H1 (cell line): Measurements from ENCODE around the gene PRKAB2. TPM values are rescaled to one million over a fixed set of nuclear protein-coding genes. Genes with fewer than 3 reads are reported as not detected.

ENCODE experiments used
- CTCF ChIA-PET: fragments of 300-600 bp; sonication (Branson Sonifier 250); formaldehyde crosslinking; loops from one replicate; lab custom pipeline; 2021; ENCODE audit not compliant: partially characterized antibody; lab: Charles Lee
- POLR2A ChIA-PET: fragments of 300-600 bp; sonication (Branson Sonifier 250); formaldehyde crosslinking; loops from one replicate; lab custom pipeline; 2021; ENCODE audit warnings: inconsistent platforms; ENCODE audit not compliant: partially characterized antibody; lab: Charles Lee
- DNase-seq, 2 experiments: peaks; one replicate each; pipeline versions ENCODE4 v3.0.0 to v3.0.0-alpha.2; 2010 to 2022; ENCODE audit warnings: low spot score in 2 of 2, low read depth in 1 of 2, mixed read lengths in 1 of 2
- FAIRE-seq: peaks from 2 replicates; lab custom pipeline; 2011; peaks lifted over from hg19 to GRCh38; lab: Jason Lieb, UNC
- H2AFZ ChIP-seq: 2 replicates; pipeline ENCODE4 v1.8.1; 2012; ENCODE audit warnings: low read length, inconsistent platforms
- H2AK5ac ChIP-seq: 2 replicates; pipeline ENCODE4 v1.6.1; 2013; ENCODE audit warnings: low read depth, low read length
- H2BK120ac ChIP-seq: replicated peaks from 2 replicates; pipeline ENCODE3; 2013; ENCODE audit warnings: low read depth, low read length, inconsistent platforms
- H2BK12ac ChIP-seq: 2 replicates; pipeline ENCODE4 v1.6.1; 2013; ENCODE audit warnings: low read depth, low read length
- H2BK15ac ChIP-seq: 2 replicates; pipeline ENCODE4 v1.6.1; 2013; ENCODE audit warnings: low read length
- H2BK20ac ChIP-seq: 2 replicates; pipeline ENCODE4 v1.6.1; 2013; ENCODE audit warnings: low read length
- H2BK5ac ChIP-seq: 2 replicates; pipeline ENCODE4 v1.6.1; 2013; ENCODE audit warnings: low read depth, low read length
- H3K14ac ChIP-seq: 2 replicates; pipeline ENCODE4 v1.6.1; 2013; ENCODE audit warnings: inconsistent platforms; ENCODE audit not compliant: insufficient read length
- H3K18ac ChIP-seq: 2 replicates; pipeline ENCODE4 v1.6.1; 2013; ENCODE audit warnings: low read length; ENCODE audit errors: extremely low read depth
- H3K23ac ChIP-seq: 2 replicates; pipeline ENCODE4 v1.6.1; 2013; ENCODE audit warnings: inconsistent platforms; ENCODE audit not compliant: insufficient read length
- H3K23me2 ChIP-seq: 2 replicates; pipeline ENCODE4 v1.6.1; 2013; ENCODE audit warnings: low read depth, low read length
- H3K27ac ChIP-seq: 2 replicates; pipeline ENCODE4 v1.6.1; 2011; ENCODE audit warnings: low read depth, low read length, inconsistent platforms
- H3K27me3 ChIP-seq, 4 experiments: replicated peaks in 1 of 4; 1 replicate in 1 of 4; 2 replicates in 3 of 4; pipeline versions ENCODE4 v1.6.1 to v1.8.1; 2011 to 2013; ENCODE audit warnings: low read length in 3 of 4, mild to moderate bottlenecking in 3 of 4, inconsistent platforms in 2 of 4, mixed read lengths in 2 of 4, moderate library complexity in 1 of 4; ENCODE audit not compliant: control insufficient read depth in 3 of 4, insufficient read depth in 3 of 4; ENCODE audit errors: extremely low read depth in 1 of 4
- H3K36me3 ChIP-seq, 4 experiments: 2 replicates each; pipeline versions ENCODE4 v1.6.1 to v1.8.1; 2011 to 2013; ENCODE audit warnings: mild to moderate bottlenecking in 4 of 4, low read length in 3 of 4, moderate library complexity in 2 of 4, control low read depth in 1 of 4, inconsistent platforms in 1 of 4; ENCODE audit not compliant: insufficient read depth in 4 of 4, control insufficient read depth in 2 of 4
- H3K4ac ChIP-seq: replicated peaks from 2 replicates; pipeline ENCODE3; 2013; ENCODE audit warnings: low read length, low read depth, mixed read lengths, inconsistent platforms; ENCODE audit not compliant: insufficient read length
- H3K4me1 ChIP-seq, 4 experiments: replicated peaks in 1 of 4; 1 replicate in 1 of 4; 2 replicates in 3 of 4; pipeline versions ENCODE4 v1.6.1 to v1.8.1; 2011 to 2013; ENCODE audit warnings: low read length in 3 of 4, inconsistent platforms in 2 of 4, mixed read lengths in 1 of 4; ENCODE audit not compliant: insufficient read depth in 4 of 4, control insufficient read depth in 3 of 4
- H3K4me2 ChIP-seq, 2 experiments: 2 replicates each; pipeline versions ENCODE4 v1.6.1 to v1.8.1; 2011 to 2013; ENCODE audit warnings: low read depth in 2 of 2, low read length in 2 of 2, control low read depth in 1 of 2, inconsistent platforms in 1 of 2, mild to moderate bottlenecking in 1 of 2; ENCODE audit not compliant: insufficient read depth in 1 of 2
- H3K4me3 ChIP-seq, 4 experiments: fragments of 200-600, 300-600 bp in 1 of 4; sonication (generic), shearing (Covaris generic), sonication (Bioruptor Twin) in 1 of 4; 2 replicates each; pipeline versions ENCODE4 v1.5.1 to v1.8.1; 2011 to 2016; ENCODE audit warnings: low read length in 4 of 4, low read depth in 3 of 4, control low read depth in 2 of 4, inconsistent platforms in 2 of 4, mild to moderate bottlenecking in 2 of 4, mixed read lengths in 1 of 4, moderate library complexity in 1 of 4; ENCODE audit not compliant: insufficient read depth in 2 of 4; ENCODE audit errors: extremely low read depth in 1 of 4
- H3K56ac ChIP-seq: replicated peaks from 2 replicates; pipeline ENCODE3; 2013; ENCODE audit warnings: low read depth, mild to moderate bottlenecking, mixed read lengths, low read length, inconsistent platforms; ENCODE audit not compliant: insufficient read length
- H3K79me1 ChIP-seq: 2 replicates; pipeline ENCODE4 v1.6.1; 2013; ENCODE audit warnings: low read depth, low read length, control low read depth
- H3K79me2 ChIP-seq, 2 experiments: 2 replicates each; pipeline versions ENCODE4 v1.6.1 to v1.8.1; 2012 to 2013; ENCODE audit warnings: low read length in 2 of 2, mild to moderate bottlenecking in 2 of 2, inconsistent platforms in 1 of 2; ENCODE audit not compliant: insufficient read depth in 2 of 2, control insufficient read depth in 1 of 2
- H3K9ac ChIP-seq, 4 experiments: replicated peaks in 1 of 4; 1 replicate in 1 of 4; 2 replicates in 3 of 4; pipeline versions ENCODE4 v1.6.1 to v1.8.1; 2011 to 2013; ENCODE audit warnings: low read depth in 3 of 4, low read length in 3 of 4, control low read depth in 2 of 4, mild to moderate bottlenecking in 2 of 4, moderate library complexity in 2 of 4, inconsistent platforms in 1 of 4; ENCODE audit errors: extremely low read depth in 1 of 4
- H3K9me3 ChIP-seq, 2 experiments: 2 replicates each; pipeline versions ENCODE4 v1.6.1 to v1.8.1; 2012 to 2013; ENCODE audit warnings: mild to moderate bottlenecking in 2 of 2, moderate library complexity in 2 of 2, control low read depth in 1 of 2, inconsistent platforms in 1 of 2, low read depth in 1 of 2, low read length in 1 of 2, mixed read lengths in 1 of 2; ENCODE audit not compliant: insufficient read depth in 2 of 2
- H4K20me1 ChIP-seq, 2 experiments: replicated peaks in 1 of 2; 2 replicates each; pipeline versions ENCODE3 to v1.8.1; 2011 to 2013; ENCODE audit warnings: inconsistent platforms in 2 of 2, low read length in 2 of 2, mild to moderate bottlenecking in 1 of 2; ENCODE audit not compliant: insufficient read depth in 2 of 2, control insufficient read depth in 1 of 2
- H4K5ac ChIP-seq: 2 replicates; pipeline ENCODE4 v1.6.1; 2013; ENCODE audit warnings: low read length, low read depth, mixed read lengths, inconsistent platforms; ENCODE audit not compliant: insufficient read length
- H4K8ac ChIP-seq: 2 replicates; pipeline ENCODE4 v1.8.0; 2013; ENCODE audit warnings: mild to moderate bottlenecking, moderate library complexity, low read length, inconsistent platforms; ENCODE audit not compliant: insufficient read depth; ENCODE audit errors: extremely low read depth
- H4K91ac ChIP-seq: replicated peaks from 2 replicates; pipeline ENCODE3; 2013; ENCODE audit warnings: low read length, mixed read lengths, inconsistent platforms; ENCODE audit not compliant: insufficient read length
- BACH1 ChIP-seq: IDR thresholded peaks from 2 replicates; pipeline ENCODE4 v1.6.1; 2012; ENCODE audit warnings: low read length, improper control_type of control experiment
- BRCA1 ChIP-seq: IDR thresholded peaks from 2 replicates; pipeline ENCODE4 v1.6.1; 2012; ENCODE audit warnings: low read depth, low read length, improper control_type of control experiment
- CBX5 ChIP-seq: fragments of 300-800, 300-1000 bp; sonication (generic); IDR thresholded peaks from 2 replicates; pipeline ENCODE4 v1.7.1; 2016; ENCODE audit warnings: antibody characterized with exemption, low read length, low read depth
- CBX8 ChIP-seq: fragments of 300-800, 300-1000 bp; sonication (generic); IDR thresholded peaks from 2 replicates; pipeline ENCODE4 v1.7.1; 2016; ENCODE audit warnings: low read depth, low read length, borderline replicate concordance
- JUN ChIP-seq: IDR thresholded peaks from 2 replicates; pipeline ENCODE4 v1.6.1; 2011; ENCODE audit warnings: low read depth, mild to moderate bottlenecking, improper control_type of control experiment, low read length
- JUND ChIP-seq: IDR thresholded peaks from 2 replicates; pipeline ENCODE4 v1.6.1; 2011; ENCODE audit warnings: mild to moderate bottlenecking, improper control_type of control experiment, low read length
- KDM5A ChIP-seq: fragments of 200-600 bp; IDR thresholded peaks from 2 replicates; pipeline ENCODE4 v1.7.1; 2012; ENCODE audit warnings: mild to moderate bottlenecking, low read length, inconsistent platforms, mixed read lengths
- NRF1 ChIP-seq: IDR thresholded peaks from 2 replicates; pipeline ENCODE4 v1.6.1; 2011; ENCODE audit warnings: mild to moderate bottlenecking, low read depth, low read length, improper control_type of control experiment
- PHF8 ChIP-seq: fragments of 200-600 bp; sonication (generic); conservative IDR thresholded peaks from 2 replicates; pipeline ENCODE4 v1.7.1; 2012; ENCODE audit warnings: low read depth, mild to moderate bottlenecking, inconsistent platforms, low read length, moderate library complexity
- POU5F1 ChIP-seq: IDR thresholded peaks from 2 replicates; pipeline ENCODE4 v1.6.1; 2011; ENCODE audit warnings: low read depth, mild to moderate bottlenecking, low read length, moderate library complexity
- RAD21 ChIP-seq, 2 experiments: IDR thresholded peaks in 1 of 2; conservative IDR thresholded peaks in 1 of 2; 2 replicates each; pipeline ENCODE4 v1.6.1; 2011; ENCODE audit warnings: low read depth in 2 of 2, low read length in 2 of 2, improper control_type of control experiment in 1 of 2, inconsistent platforms in 1 of 2, mild to moderate bottlenecking in 1 of 2, moderate library complexity in 1 of 2
- SAP30 ChIP-seq: fragments of 300-600 bp; sonication (generic); IDR thresholded peaks from 2 replicates; pipeline ENCODE4 v1.7.1; 2012; ENCODE audit warnings: low read length, moderate library complexity, mild to moderate bottlenecking, inconsistent platforms; ENCODE audit not compliant: insufficient read depth, insufficient replicate concordance
- SP2 ChIP-seq: IDR thresholded peaks from 2 replicates; pipeline ENCODE4 v1.6.1; 2012; ENCODE audit warnings: mild to moderate bottlenecking, low read length, inconsistent platforms
- TAF7 ChIP-seq: optimal IDR thresholded peaks from 2 replicates; pipeline ENCODE3; 2011; ENCODE audit warnings: low read depth, mild to moderate bottlenecking, inconsistent platforms, low read length, moderate library complexity, borderline replicate concordance
- TEAD4 ChIP-seq: IDR thresholded peaks from 2 replicates; pipeline ENCODE4 v1.6.1; 2012; ENCODE audit warnings: low read depth, low read length, inconsistent platforms, mixed read lengths
- WGBS, 2 experiments: shearing (Covaris generic) in 1 of 2; methylation state at CpG; one replicate each; pipeline versions ENCODE4 v1.1.6 to v1.1.7; 2013 to 2015; ENCODE audit warnings: low lambda C conversion rate in 2 of 2, mixed read lengths in 2 of 2, inconsistent platforms in 1 of 2, low coverage in 1 of 2, missing lambda C conversion rate in 1 of 2; ENCODE audit not compliant: insufficient replicate concordance in 2 of 2, insufficient coverage in 1 of 2, insufficient read length in 1 of 2; ENCODE audit errors: extremely low coverage in 1 of 2, missing lambda C conversion rate in 1 of 2; 5-methylcytosine and 5-hydroxymethylcytosine counted together
- polyA plus RNA-seq, 7 experiments: library from polyadenylated mRNA; depleted of rRNA in 3 of 7; stranded (reverse) in 5 of 7; unstranded in 2 of 7; fragments of >200 nt in 5 of 7; fragments of 200-250 nt in 2 of 7; gene quantifications; 1 replicate in 5 of 7; 2 replicates in 1 of 7; 4 replicates in 1 of 7; pipeline versions ENCODE4 v1.2.1 to v1.2.3, GENCODE V29; 2011 to 2013; ENCODE audit warnings: missing spikeins in 2 of 7, mixed read lengths in 2 of 7
- total RNA-seq: library from RNA; stranded (reverse); fragmentation: NEBNext Ultra II Directional; extraction: Animal tissue kit (Norgen Biotek cat#: 25700); gene quantifications from 2 replicates; pipeline ENCODE4 v1.2.1, GENCODE V29; 2021

PRKAB2 gene
- total and polyA plus RNA-seq, 2 of the 8 experiments (the other 6 are each of a cell fraction or from before 2014, with no cell fraction given), result 15.0 to 18.9 TPM

- Histone ChIP-seq H3K4me3 (no peak overlapping the region), H3K9ac (no peak overlapping the region), H3K79me2 (no peaks in the 10 kb centered on the region), H2BK15ac (no peak overlapping the region), H3K79me1 (no peaks in the 10 kb centered on the region), H3K23me2 (no peaks in the 10 kb centered on the region), H3K9me3 (no peaks in the 10 kb centered on the region), H3K56ac (no peak overlapping the region), H4K5ac (no peak overlapping the region), H3K23ac (no peak overlapping the region), H2BK12ac (no peak overlapping the region), H3K36me3 (no peaks in the 10 kb centered on the region), H3K4ac (no peak overlapping the region), H3K14ac (no peak overlapping the region), H2AFZ (no peak overlapping the region), H3K18ac (no peak overlapping the region), H3K4me1 (no peaks in the 10 kb centered on the region), H4K91ac (no peak overlapping the region), H2BK120ac (no peak overlapping the region), H4K20me1 (no peaks in the 10 kb centered on the region), H3K27me3 (no peaks in the 10 kb centered on the region), H3K4me2 (no peak overlapping the region), H2AK5ac (no peak overlapping the region), H2BK5ac (no peak overlapping the region), H4K8ac (no peak overlapping the region), H2BK20ac (no peak overlapping the region), H3K27ac (no peak overlapping the region)
- WGBS, 2 experiments, result 87% methylated on average over 2 of the region's 2 CpGs; no CpG with 5 or more reads in 1 of the 2 experiments
- no peak for FAIRE-seq
- CTCF ChIA-PET, result interaction anchor here (0.6 kb wide), 1 partner anchor 409 kb away, joined by 3 read pairs; no protein-coding TSS in a partner anchor
- POLR2A ChIA-PET, result interaction anchor here (4.1 kb wide), 1 partner anchor 31 kb away, joined by 17 read pairs; no protein-coding TSS in a partner anchor
- DNase-seq, result no peak
- TF ChIP-seq TAF7 (no peak), RAD21 (IDR thresholded peaks at IDR 0.05 in 1 of 2, conservative IDR thresholded peaks at IDR 0.05 in 1 of 2; ENCODE audit: low read depth in 2 of 2, low read length in 2 of 2) (no peak), JUND (no peak), TEAD4 (no peak), PHF8 (no peak), KDM5A (no peak), CBX8 (no peak), CBX5 (no peak), NRF1 (no peak), BRCA1 (no peak), SAP30 (no peak), BACH1 (no peak), JUN (no peak), SP2 (no peak), POU5F1 (no peak)
Observed at GRCh38 chr1:147115496-147115895, 56.8 kb downstream of the PRKAB2 start.
